Tibial artery (tissue), 4 donors: ENCODE data around the gene PSTPIP1.

Experiments used
- DNase-seq, 2 donors: peaks; one replicate each; pipeline ENCODE4 v3.0.0-alpha.2; 2019
- H3K27ac ChIP-seq, 2 donors: fragments of 200-600 bp; sonication (generic) in 1 of 2; 1 replicate in 1 of 2; 2 replicates in 1 of 2; pipeline ENCODE4 v1.5.1; 2018 to 2019; ENCODE audit warnings: mild to moderate bottlenecking in 1 of 2
- H3K27me3 ChIP-seq, 2 donors: fragments of 200-600 bp; sonication (generic) in 1 of 2; one replicate each; pipeline versions ENCODE4 v1.5.1 to v1.6.0; 2016 to 2019
- H3K36me3 ChIP-seq, 3 donors: fragments of 200-600 bp; sonication (generic) in 2 of 3; one replicate each; pipeline ENCODE4 v1.5.1; 2016 to 2019; ENCODE audit warnings: mild to moderate bottlenecking in 2 of 3
- H3K4me1 ChIP-seq, 4 donors: fragments of 200-600 bp; sonication (generic) in 2 of 4; 1 replicate in 3 of 4; 2 replicates in 1 of 4; pipeline ENCODE4 v1.5.1; 2016 to 2019
- H3K4me3 ChIP-seq, 2 donors: fragments of 200-600 bp; sonication (generic) in 1 of 2; 1 replicate in 1 of 2; 2 replicates in 1 of 2; pipeline ENCODE4 v1.5.1; 2018 to 2019; ENCODE audit warnings: mild to moderate bottlenecking in 2 of 2
- H3K9me3 ChIP-seq, 3 donors: fragments of 200-600 bp; sonication (generic) in 1 of 3; one replicate each; pipeline ENCODE4 v1.5.1; 2016 to 2019
- intact Hi-C: fragments of 100-400 bp; cut with DNase I; formaldehyde crosslinking; loops from one replicate; pipeline ENCODE4 v1.15.0; 2023; ENCODE audit warnings: low total_unique reads
- TF ChIP-seq, protein P1 (sequence below), 2 experiments: fragments of 200-600 bp in 1 of 2; fragments of 450-650 bp in 1 of 2; IDR thresholded peaks; one replicate each; pipeline ENCODE4 v1.5.1; 2017 to 2019; ENCODE audit warnings: antibody characterized with exemption in 2 of 2, mild to moderate bottlenecking in 1 of 2, moderate library complexity in 1 of 2

PSTPIP1 gene

DNA sequence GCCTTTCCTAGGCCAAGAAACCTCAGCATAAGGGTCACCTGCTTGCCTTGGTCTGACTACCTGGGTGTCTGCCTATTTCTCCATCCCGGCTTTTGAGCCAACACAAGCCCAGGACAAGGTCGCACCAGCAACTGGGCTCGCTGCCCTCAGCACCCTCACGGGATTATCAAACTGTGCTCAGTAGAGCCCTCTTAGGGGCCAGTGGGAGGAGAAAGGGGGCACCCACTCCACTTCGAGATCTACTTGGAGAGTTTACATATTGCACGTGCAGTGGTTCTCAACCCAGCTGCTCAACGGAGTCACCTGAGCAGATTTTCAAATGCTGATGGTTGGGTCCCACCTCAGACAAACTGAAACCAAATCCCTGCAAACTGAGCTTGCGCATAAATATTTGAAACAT lies 44.9 kb downstream of the PSTPIP1 start:
- intact Hi-C loops, result no loop called here
- Histone ChIP-seq H3K4me1 (peaks cover 0 to 9% (median 5%) of the 10 kb centered on the region in 4 donors), H3K27me3 (no peaks in the 10 kb centered on the region), H3K9me3 (no peaks in the 10 kb centered on the region), H3K27ac (no peak overlapping the region), H3K4me3 (no peak overlapping the region), H3K36me3 (peaks cover 5 to 41% (median 35%) of the 10 kb centered on the region in 3 donors)
- TF ChIP-seq, protein P1, sequence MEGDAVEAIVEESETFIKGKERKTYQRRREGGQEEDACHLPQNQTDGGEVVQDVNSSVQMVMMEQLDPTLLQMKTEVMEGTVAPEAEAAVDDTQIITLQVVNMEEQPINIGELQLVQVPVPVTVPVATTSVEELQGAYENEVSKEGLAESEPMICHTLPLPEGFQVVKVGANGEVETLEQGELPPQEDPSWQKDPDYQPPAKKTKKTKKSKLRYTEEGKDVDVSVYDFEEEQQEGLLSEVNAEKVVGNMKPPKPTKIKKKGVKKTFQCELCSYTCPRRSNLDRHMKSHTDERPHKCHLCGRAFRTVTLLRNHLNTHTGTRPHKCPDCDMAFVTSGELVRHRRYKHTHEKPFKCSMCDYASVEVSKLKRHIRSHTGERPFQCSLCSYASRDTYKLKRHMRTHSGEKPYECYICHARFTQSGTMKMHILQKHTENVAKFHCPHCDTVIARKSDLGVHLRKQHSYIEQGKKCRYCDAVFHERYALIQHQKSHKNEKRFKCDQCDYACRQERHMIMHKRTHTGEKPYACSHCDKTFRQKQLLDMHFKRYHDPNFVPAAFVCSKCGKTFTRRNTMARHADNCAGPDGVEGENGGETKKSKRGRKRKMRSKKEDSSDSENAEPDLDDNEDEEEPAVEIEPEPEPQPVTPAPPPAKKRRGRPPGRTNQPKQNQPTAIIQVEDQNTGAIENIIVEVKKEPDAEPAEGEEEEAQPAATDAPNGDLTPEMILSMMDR (IDR thresholded peaks at IDR 0.05), result no peak
- no peak for DNase-seq

DNA sequence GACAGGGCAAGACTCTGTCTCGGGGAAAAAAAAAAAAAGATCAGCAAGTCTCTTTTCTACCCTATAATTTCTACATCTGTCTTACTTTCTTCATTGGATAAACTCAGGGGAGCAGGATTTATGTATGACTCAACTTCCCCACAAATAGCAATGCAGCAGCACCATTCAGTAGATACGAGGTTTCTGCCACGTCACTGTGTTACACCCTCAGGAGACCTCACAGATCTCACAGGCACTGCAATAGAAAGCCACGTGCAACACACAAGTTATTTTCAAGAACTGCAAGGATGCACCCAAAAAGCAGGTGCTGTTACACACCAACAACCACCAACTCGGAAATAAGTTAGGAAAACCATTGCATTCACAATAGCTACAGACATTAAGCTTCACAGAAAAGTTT lies 45.7 kb downstream of the PSTPIP1 start:
- H3K36me3 ChIP-seq, result peaks cover 5 to 43% (median 43%) of the 10 kb centered on the region in 3 donors
- no peaks in the 10 kb centered on the region for H3K27me3 ChIP-seq
- intact Hi-C loops, result no loop called here
- no peak for DNase-seq
- TF ChIP-seq, protein P1 (IDR thresholded peaks at IDR 0.05), result no peak
- no peaks in the 10 kb centered on the region for H3K9me3 ChIP-seq
- H3K4me3 ChIP-seq, result no peak overlapping the region
- H3K27ac ChIP-seq, result no peak overlapping the region
- peaks cover 0 to 9% (median 2%) of the 10 kb centered on the region in 4 donors for H3K4me1 ChIP-seq

DNA sequence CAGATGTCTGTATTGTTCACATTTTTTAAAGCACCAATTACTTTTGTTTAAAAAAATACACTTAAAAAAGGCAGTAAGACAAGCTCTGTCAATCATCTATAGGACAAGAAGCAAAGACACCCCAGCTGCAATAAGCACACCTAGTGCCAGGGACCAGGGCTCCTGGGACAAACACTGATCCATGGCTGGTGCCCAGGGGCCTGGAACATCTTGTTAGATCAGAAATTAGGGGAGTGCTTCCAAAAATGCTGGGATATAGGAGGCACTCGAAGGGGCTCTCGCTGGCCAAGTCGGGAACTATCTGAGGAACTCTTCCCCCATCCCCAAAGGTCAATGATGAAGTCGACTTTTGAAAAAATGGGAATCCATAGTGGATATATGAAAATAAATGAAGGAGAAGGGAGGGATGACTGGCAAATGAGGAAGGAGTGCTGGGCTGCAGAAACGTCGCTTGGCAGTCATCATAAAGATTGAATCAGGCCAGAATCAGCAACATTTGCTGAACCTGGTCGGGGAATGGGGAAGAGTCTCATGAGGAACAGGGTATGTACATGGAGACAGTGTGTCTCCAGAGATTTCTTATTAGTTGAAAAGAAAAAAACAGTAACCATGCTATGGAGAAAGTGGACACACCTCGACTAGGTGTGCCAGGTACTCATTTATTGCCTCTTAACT lies 47.5 kb downstream of the PSTPIP1 start:
- peaks cover 10 to 50% (median 48%) of the 10 kb centered on the region in 3 donors for H3K36me3 ChIP-seq
- TF ChIP-seq, protein P1 (IDR thresholded peaks at IDR 0.05), result no peak
- intact Hi-C loops, result no loop called here

DNA sequence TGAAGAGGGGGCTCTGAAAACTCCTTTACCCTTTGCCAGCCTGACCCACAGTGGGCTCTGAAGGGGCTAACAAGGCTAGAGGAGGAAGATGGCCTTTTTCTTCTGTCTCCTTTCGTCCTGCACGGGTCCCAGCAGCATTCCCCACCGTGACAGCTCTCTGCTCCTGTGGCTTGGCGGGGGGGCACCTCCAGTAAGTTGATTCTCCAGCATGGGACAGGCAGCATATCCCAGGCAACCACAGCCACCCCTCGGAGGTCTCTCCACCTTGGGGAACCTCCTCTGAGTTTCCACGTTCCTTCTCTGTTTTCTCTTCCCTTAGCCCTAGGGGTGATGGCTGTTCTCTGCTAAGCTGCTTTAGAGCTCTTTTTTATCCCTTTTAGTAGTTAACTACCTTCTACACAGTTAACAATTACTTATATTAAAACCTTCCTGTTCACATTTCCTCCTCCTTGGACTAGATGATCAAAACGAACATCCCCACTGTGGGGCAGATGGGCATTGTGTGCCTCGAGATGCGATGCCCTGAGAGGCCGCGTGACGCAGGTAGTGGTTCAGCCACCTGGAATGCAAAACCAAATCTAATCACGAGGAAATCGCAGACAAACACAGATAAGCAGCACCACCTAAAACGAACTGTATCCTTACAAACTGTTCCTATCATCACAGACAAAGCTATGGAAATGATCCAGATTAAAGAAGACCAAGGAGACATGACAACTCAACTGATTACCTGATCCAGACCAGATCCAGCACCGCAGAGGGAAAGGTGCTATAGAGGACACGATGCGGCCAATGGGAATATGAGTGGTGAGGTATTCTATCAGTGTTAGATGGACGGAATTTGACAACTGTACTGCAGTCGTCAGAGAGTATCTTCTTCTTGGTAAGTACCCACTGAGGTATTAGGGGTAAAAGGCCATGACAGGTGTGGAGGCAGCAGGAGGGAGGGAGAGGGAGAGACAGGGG lies 48.3 kb downstream of the PSTPIP1 start:
- peaks cover 10 to 52% (median 43%) of the 10 kb centered on the region in 3 donors for H3K36me3 ChIP-seq
- TF ChIP-seq, protein P1 (IDR thresholded peaks at IDR 0.05), result no peak
- intact Hi-C loops, result no loop called here
- no peaks in the 10 kb centered on the region for H3K9me3 ChIP-seq
- DNase-seq, result no peak
- no peaks in the 10 kb centered on the region for H3K27me3 ChIP-seq
- H3K27ac ChIP-seq, result no peak overlapping the region
- no peak overlapping the region for H3K4me3 ChIP-seq
- H3K4me1 ChIP-seq, result peaks cover 0 to 9% (median 2%) of the 10 kb centered on the region in 4 donors

More for the DNA sequence above, 47.5 kb downstream of the PSTPIP1 start:
- H3K4me1 ChIP-seq, result peaks cover 0 to 9% (median 2%) of the 10 kb centered on the region in 4 donors
- no peaks in the 10 kb centered on the region for H3K9me3 ChIP-seq
- no peak overlapping the region for H3K4me3 ChIP-seq
- no peak for DNase-seq
- H3K27ac ChIP-seq, result no peak overlapping the region
- H3K27me3 ChIP-seq, result no peaks in the 10 kb centered on the region

DNA sequence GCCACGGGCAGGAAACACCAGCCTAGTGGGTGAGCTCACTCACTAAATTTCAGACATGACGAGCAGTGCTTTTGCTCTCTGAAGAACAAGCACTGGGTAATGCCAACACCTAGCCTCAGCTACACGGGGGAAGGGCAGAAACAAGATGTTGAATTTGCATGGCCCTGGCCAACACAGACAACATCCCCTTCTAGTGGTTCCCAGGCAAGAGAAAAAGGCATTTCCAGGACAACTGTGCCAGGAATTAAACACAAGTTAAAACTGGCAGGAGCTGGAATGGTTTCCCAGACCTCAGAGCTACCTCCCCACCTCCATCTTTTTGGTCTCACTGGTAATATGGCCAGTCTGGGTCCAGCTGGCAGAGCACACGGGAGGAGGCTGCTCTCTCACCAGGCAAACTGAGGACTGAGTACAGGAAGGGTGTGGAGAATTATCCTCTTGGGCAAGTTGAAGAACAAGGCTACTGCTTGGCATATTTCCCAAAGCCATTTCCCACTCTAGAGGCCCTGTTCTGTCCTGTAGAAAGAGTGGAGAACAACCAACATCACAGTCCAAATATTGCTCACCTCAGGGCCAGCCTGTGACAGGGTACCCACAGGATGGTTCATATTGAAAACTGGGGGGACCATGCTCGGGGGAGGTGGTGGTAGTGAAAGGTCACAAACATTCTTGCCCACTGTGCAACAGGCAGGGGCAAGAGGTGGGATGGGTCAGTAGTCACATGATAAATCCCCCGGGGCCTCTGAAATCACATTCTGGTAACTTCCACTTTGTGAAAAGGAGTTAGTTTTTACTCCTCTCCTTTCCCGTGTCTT lies 49.5 kb downstream of the PSTPIP1 start:
- H3K27ac ChIP-seq, result no peak overlapping the region
- intact Hi-C loops, result no loop called here
- no peak for DNase-seq
- no peaks in the 10 kb centered on the region for H3K9me3 ChIP-seq
- H3K36me3 ChIP-seq, result peaks cover 10 to 43% (median 40%) of the 10 kb centered on the region in 3 donors
- no peak overlapping the region for H3K4me3 ChIP-seq
- no peaks in the 10 kb centered on the region for H3K27me3 ChIP-seq
- H3K4me1 ChIP-seq, result peaks cover 0 to 15% (median 2%) of the 10 kb centered on the region in 4 donors
- TF ChIP-seq, protein P1 (IDR thresholded peaks at IDR 0.05), result no peak
